K562 (cell line): ENCODE measurements around the gene TBX10. TPM values are rescaled to one million over a fixed set of nuclear protein-coding genes. Genes with fewer than 3 reads are reported as not detected.

Experiments used
- AFF4 ChIP-seq: sonication (generic); formaldehyde crosslinking; IDR thresholded peaks from 2 replicates; pipeline ENCODE4 v1.8.0; 2023; ENCODE audit warnings: mild to moderate bottlenecking, missing genetic modification reagents
- CREB1 ChIP-seq, 2 experiments: sonication (generic) in 1 of 2; formaldehyde crosslinking in 1 of 2; IDR thresholded peaks; 2 replicates each; pipeline versions ENCODE4 v1.6.1 to v1.8.0; 2012 to 2022; ENCODE audit warnings: inconsistent platforms in 1 of 2, mild to moderate bottlenecking in 1 of 2, missing genetic modification reagents in 1 of 2, moderate library complexity in 1 of 2
- HDAC6 ChIP-seq: IDR thresholded peaks from 2 replicates; pipeline ENCODE4 v1.6.1; 2012; ENCODE audit warnings: low read depth, mild to moderate bottlenecking, control low read depth, inconsistent platforms, low read length, moderate library complexity
- HNRNPH1 ChIP-seq: fragments of 200-400 bp; formaldehyde crosslinking; optimal IDR thresholded peaks from 2 replicates; pipeline ENCODE3; 2017; ENCODE audit warnings: low read depth, mild to moderate bottlenecking, low read length, moderate library complexity
- PBX2 ChIP-seq, 2 experiments: IDR thresholded peaks in 1 of 2; conservative IDR thresholded peaks in 1 of 2; 2 replicates each; pipeline ENCODE4 v1.6.1; 2016; ENCODE audit warnings: low read depth in 2 of 2, mild to moderate bottlenecking in 1 of 2, missing compliant biosample characterization in 1 of 2, missing genetic modification characterization in 1 of 2, moderate library complexity in 1 of 2
- PPARD ChIP-seq: fragments of 250-450 bp; sonication (Bioruptor Pico); IDR thresholded peaks from 2 replicates; pipeline ENCODE4 v1.8.0; 2022; ENCODE audit warnings: inconsistent platforms, mild to moderate bottlenecking, moderate library complexity
- TAF1 ChIP-seq: IDR thresholded peaks from 2 replicates; pipeline ENCODE4 v1.6.1; 2011; ENCODE audit warnings: mild to moderate bottlenecking, low read length, moderate library complexity; ENCODE audit not compliant: insufficient read depth, control insufficient read depth, severe bottlenecking; ENCODE audit errors: extremely low read depth
- XRCC4 ChIP-seq: IDR thresholded peaks from one replicate; pipeline ENCODE4 v1.6.1; 2011; ENCODE audit not compliant: insufficient read depth, insufficient read length; ENCODE audit errors: extremely low read depth
- ZBTB2 ChIP-seq: fragments of 450-650 bp; IDR thresholded peaks from 2 replicates; pipeline ENCODE4 v1.6.1; 2016; ENCODE audit warnings: antibody characterized with exemption
- ZNF274 ChIP-seq: IDR thresholded peaks from 2 replicates; pipeline ENCODE4 v1.6.1; 2011; ENCODE audit warnings: low read depth, mild to moderate bottlenecking, low read length, moderate library complexity, borderline replicate concordance
- polyA plus RNA-seq, 8 experiments: library from polyadenylated mRNA; depleted of rRNA in 4 of 8; stranded (reverse) in 5 of 8; unstranded in 3 of 8; fragments of >200 nt; fragmentation: Nextera tagmentation in 2 of 8; fragmentation: Illumina TruSeq in 1 of 8; extraction: Ambion mirVana in 2 of 8; extraction: Trizol in 1 of 8; gene quantifications; 2 replicates each; pipeline versions ENCODE4 v1.2.1 to v1.2.3, GENCODE V29; 2011 to 2014; ENCODE audit warnings: inconsistent platforms in 1 of 8, missing spikeins in 1 of 8
- total RNA-seq, 7 experiments: library from RNA; depleted of rRNA in 6 of 7; stranded (reverse); fragments of >200 nt in 6 of 7; fragmentation: Illumina TruSeq in 2 of 7; extraction: Trizol in 2 of 7; gene quantifications; 2 replicates each; pipeline versions ENCODE4 v1.2.1 to v1.2.3, GENCODE V29; 2011 to 2021; ENCODE audit warnings: low replicate concordance in 1 of 7
- TF ChIP-seq, protein P1 (sequence below): sonication (generic); formaldehyde crosslinking; IDR thresholded peaks from 2 replicates; pipeline ENCODE4 v1.8.1; 2023; ENCODE audit warnings: mild to moderate bottlenecking, missing genetic modification reagents

Gene TBX10
- total and polyA plus RNA-seq, 9 of the 15 experiments (the other 6 are each of a cell fraction or from before 2014, with no cell fraction given): not detected

GRCh38 chr11:67606492-67607295 lies 32.9 kb downstream of the TBX10 start, which contains the start of gene NDUFV1 (continued):
- TF ChIP-seq, protein P1, sequence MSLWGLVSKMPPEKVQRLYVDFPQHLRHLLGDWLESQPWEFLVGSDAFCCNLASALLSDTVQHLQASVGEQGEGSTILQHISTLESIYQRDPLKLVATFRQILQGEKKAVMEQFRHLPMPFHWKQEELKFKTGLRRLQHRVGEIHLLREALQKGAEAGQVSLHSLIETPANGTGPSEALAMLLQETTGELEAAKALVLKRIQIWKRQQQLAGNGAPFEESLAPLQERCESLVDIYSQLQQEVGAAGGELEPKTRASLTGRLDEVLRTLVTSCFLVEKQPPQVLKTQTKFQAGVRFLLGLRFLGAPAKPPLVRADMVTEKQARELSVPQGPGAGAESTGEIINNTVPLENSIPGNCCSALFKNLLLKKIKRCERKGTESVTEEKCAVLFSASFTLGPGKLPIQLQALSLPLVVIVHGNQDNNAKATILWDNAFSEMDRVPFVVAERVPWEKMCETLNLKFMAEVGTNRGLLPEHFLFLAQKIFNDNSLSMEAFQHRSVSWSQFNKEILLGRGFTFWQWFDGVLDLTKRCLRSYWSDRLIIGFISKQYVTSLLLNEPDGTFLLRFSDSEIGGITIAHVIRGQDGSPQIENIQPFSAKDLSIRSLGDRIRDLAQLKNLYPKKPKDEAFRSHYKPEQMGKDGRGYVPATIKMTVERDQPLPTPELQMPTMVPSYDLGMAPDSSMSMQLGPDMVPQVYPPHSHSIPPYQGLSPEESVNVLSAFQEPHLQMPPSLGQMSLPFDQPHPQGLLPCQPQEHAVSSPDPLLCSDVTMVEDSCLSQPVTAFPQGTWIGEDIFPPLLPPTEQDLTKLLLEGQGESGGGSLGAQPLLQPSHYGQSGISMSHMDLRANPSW (CRISPR knock-in tag): no peak
- TF ChIP-seq AFF4 (CRISPR knock-in tag) (peak; percentile 42; the same call in 1 of the 2 replicates), PBX2 (CRISPR knock-in tag; IDR thresholded peaks at IDR 0.05; ENCODE audit: low read depth) (no peak; the same call in 1 of the 2 replicates), PBX2 (tag; conservative IDR thresholded peaks at IDR 0.05; ENCODE audit: low read depth) (no peak), ZBTB2 (peak; percentile 82), HDAC6 (no peak), PPARD (no peak), XRCC4 (no peak), CREB1 (IDR thresholded peaks at IDR 0.05) (peak; percentile 99), CREB1 (CRISPR knock-in tag; IDR thresholded peaks at IDR 0.05) (peak; percentile 99), TAF1 (peak; percentile 83), HNRNPH1 (no peak), ZNF274 (no peak)
